Measurements from ENCODE around the gene TOX3.

GRCh38 chr16:52405441-52405840, 141.5 kb downstream of the TOX3 start:
- TF ChIP-seq EZH2 (IDR thresholded peaks at IDR 0.05; ENCODE audit: borderline replicate concordance, low read length) (no peak), CTCF (IDR thresholded peaks at IDR 0.05; ENCODE audit: low read length) (no peak)

Data from OCI-LY1 (cell line).